Body of pancreas (tissue), 4 donors: ENCODE measurements around the gene KRT86.

Source experiments
- POLR2A ChIP-seq, 3 donors: fragments of 450-650 bp; IDR thresholded peaks; one replicate each; pipeline ENCODE4 v1.6.1; 2016; ENCODE audit warnings: antibody characterized with exemption in 3 of 3, mild to moderate bottlenecking in 2 of 3
- TF ChIP-seq, protein P1 (sequence below), 7 experiments: fragments of 450-650 bp in 4 of 7; fragments of 200-600 bp in 3 of 7; sonication (generic) in 3 of 7; IDR thresholded peaks; one replicate each; pipeline ENCODE4 v1.5.1; 2016 to 2019; ENCODE audit warnings: antibody characterized with exemption in 7 of 7

DNA sequence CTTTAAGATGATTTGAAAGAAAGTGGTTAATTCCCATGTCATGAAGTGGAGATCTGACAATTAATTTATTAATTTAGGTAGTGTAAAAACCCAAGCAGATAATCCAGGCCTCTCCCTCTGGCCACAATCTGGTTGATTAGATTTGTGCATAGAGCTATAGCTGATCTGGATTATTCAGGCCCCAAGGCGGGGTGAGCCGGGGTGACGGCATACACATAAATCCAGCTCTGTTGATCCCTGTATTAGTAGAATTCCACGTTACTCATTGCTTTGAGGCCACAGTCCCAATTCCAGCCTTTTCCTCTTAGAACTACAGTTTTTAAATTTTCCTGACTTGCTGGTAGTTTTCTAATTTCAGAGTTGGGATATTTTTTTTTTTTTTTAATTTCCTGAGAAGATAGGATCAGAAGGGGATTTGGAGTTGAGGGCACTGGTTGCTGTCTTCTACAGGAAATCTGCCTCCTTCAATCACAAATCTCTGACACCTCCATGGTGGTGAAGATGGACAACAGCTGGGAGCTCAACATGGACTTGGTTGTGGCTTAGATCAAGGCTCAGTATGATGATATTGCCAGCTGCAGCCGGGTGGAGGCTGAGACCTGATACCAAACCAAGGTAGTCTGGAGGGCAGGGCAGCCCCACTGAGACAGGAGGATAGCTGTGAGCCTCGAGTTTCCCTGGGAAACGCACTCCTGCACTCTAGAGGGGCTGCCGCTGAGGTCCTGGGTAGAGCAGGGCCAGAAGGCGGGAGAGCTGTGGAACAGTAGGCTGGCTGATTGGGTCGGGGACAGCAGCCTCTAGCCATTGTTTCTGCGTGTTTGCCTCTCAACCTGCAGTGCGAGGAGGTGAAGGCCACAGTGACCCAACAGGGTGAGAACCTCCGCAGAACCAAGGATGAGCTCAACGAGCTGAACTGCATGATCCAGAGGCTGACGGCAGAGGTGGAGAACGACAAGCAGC lies 73.4 kb downstream of the KRT86 start:
- no peak for TF ChIP-seq POLR2A (IDR thresholded peaks at IDR 0.05)
- TF ChIP-seq, protein P1, sequence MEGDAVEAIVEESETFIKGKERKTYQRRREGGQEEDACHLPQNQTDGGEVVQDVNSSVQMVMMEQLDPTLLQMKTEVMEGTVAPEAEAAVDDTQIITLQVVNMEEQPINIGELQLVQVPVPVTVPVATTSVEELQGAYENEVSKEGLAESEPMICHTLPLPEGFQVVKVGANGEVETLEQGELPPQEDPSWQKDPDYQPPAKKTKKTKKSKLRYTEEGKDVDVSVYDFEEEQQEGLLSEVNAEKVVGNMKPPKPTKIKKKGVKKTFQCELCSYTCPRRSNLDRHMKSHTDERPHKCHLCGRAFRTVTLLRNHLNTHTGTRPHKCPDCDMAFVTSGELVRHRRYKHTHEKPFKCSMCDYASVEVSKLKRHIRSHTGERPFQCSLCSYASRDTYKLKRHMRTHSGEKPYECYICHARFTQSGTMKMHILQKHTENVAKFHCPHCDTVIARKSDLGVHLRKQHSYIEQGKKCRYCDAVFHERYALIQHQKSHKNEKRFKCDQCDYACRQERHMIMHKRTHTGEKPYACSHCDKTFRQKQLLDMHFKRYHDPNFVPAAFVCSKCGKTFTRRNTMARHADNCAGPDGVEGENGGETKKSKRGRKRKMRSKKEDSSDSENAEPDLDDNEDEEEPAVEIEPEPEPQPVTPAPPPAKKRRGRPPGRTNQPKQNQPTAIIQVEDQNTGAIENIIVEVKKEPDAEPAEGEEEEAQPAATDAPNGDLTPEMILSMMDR (IDR thresholded peaks at IDR 0.05), result no peak
